ENCODE data around the gene C16orf82.
A peak's percentile ranks its signal among the peaks of the same experiment; 100 is the strongest.

The C16orf82 gene

GRCh38 chr16:27106305-27106704 is 39.6 kb downstream of the C16orf82 start:
- DNase-seq: no peak
- Mint-ChIP-seq H3K4me1 (peaks cover 11 to 13% of the 10 kb centered on the region in 2 donors), H3K9me3 (peaks cover 2 to 4% of the 10 kb centered on the region in 2 donors), H3K4me3 (no peak overlapping the region), H3K36me3 (peaks cover 0 to 3% of the 10 kb centered on the region in 2 donors), H3K27me3 (peaks cover 5 to 6% of the 10 kb centered on the region in 2 donors), H3K27ac (no peak overlapping the region)
- no peak for ATAC-seq (replicated peaks)

GRCh38 chr16:27107185-27107592 is 40.5 kb downstream of the C16orf82 start:
- DNase-seq: no peak
- peaks cover 2 to 4% of the 10 kb centered on the region in 2 donors for H3K9me3 Mint-ChIP-seq
- H3K27ac Mint-ChIP-seq: no peak overlapping the region
- H3K27me3 Mint-ChIP-seq: peaks cover 5 to 6% of the 10 kb centered on the region in 2 donors
- peaks cover 19 to 20% of the 10 kb centered on the region in 2 donors for H3K4me1 Mint-ChIP-seq
- H3K36me3 Mint-ChIP-seq: peaks cover 0 to 3% of the 10 kb centered on the region in 2 donors
- H3K4me3 Mint-ChIP-seq: no peak overlapping the region
- no peak for ATAC-seq (replicated peaks)

- Mint-ChIP-seq H3K9me3 (peaks cover under 1 to 1% of the 10 kb centered on the region in 2 donors), H3K27ac (peak overlapping the region; percentile 81), H3K4me3 (peak overlapping the region in 1 of 2 donors; percentile 60), H3K4me1 (peaks cover 23 to 30% of the 10 kb centered on the region in 2 donors), H3K27me3 (peaks cover 1 to 3% of the 10 kb centered on the region in 2 donors), H3K36me3 (peaks cover 0 to under 1% of the 10 kb centered on the region in 2 donors)
- DNase-seq (no peak), ATAC-seq (replicated peaks) (no peak)
These were observed 41.5 kb downstream of the C16orf82 start for GRCh38 chr16:27108051-27108770.

- H3K9me3 Mint-ChIP-seq: no peaks in the 10 kb centered on the region
- no peaks in the 10 kb centered on the region for H3K36me3 Mint-ChIP-seq
- ATAC-seq (replicated peaks) (no peak), DNase-seq (no peak)
- H3K4me1 Mint-ChIP-seq: peaks cover 30 to 39% of the 10 kb centered on the region in 2 donors
- H3K4me3 Mint-ChIP-seq: peak overlapping the region; percentile 77 to 89
- H3K27ac Mint-ChIP-seq: peak overlapping the region; percentile 48
- H3K27me3 Mint-ChIP-seq: no peaks in the 10 kb centered on the region
These were observed 42.3 kb downstream of the C16orf82 start for GRCh38 chr16:27108826-27109665.

GRCh38 chr16:27109666-27110523 is 43.2 kb downstream of the C16orf82 start:
- ATAC-seq (replicated peaks): peak; percentile 53 to 67
- Mint-ChIP-seq H3K36me3 (no peaks in the 10 kb centered on the region), H3K4me1 (peaks cover 34 to 47% of the 10 kb centered on the region in 2 donors), H3K9me3 (no peaks in the 10 kb centered on the region), H3K27me3 (no peaks in the 10 kb centered on the region), H3K4me3 (peak overlapping the region; percentile 77 to 89), H3K27ac (peak overlapping the region; percentile 48)
- peak; percentile 74 for DNase-seq

GRCh38 chr16:27110524-27110896 is 43.8 kb downstream of the C16orf82 start:
- no peak for ATAC-seq (replicated peaks)
- H3K27me3 Mint-ChIP-seq: no peaks in the 10 kb centered on the region
- DNase-seq: no peak
- no peak overlapping the region for H3K4me3 Mint-ChIP-seq
- H3K27ac Mint-ChIP-seq: no peak overlapping the region
- H3K4me1 Mint-ChIP-seq: peaks cover 38 to 52% of the 10 kb centered on the region in 2 donors
- no peaks in the 10 kb centered on the region for H3K9me3 Mint-ChIP-seq
- peaks cover 0 to 5% of the 10 kb centered on the region in 2 donors for H3K36me3 Mint-ChIP-seq

- Mint-ChIP-seq H3K27ac (peak overlapping the region; percentile 25), H3K27me3 (no peaks in the 10 kb centered on the region), H3K4me1 (peaks cover 38 to 52% of the 10 kb centered on the region in 2 donors), H3K4me3 (no peak overlapping the region), H3K9me3 (peaks cover 0 to 3% of the 10 kb centered on the region in 2 donors), H3K36me3 (peaks cover 0 to 6% of the 10 kb centered on the region in 2 donors)
- DNase-seq (no peak), ATAC-seq (replicated peaks) (no peak)
These were observed 44.8 kb downstream of the C16orf82 start for GRCh38 chr16:27111486-27111885.

- H3K4me3 Mint-ChIP-seq: no peak overlapping the region
- H3K9me3 Mint-ChIP-seq: peaks cover 0 to 3% of the 10 kb centered on the region in 2 donors
- no peak for ATAC-seq (replicated peaks)
- peaks cover 38 to 52% of the 10 kb centered on the region in 2 donors for H3K4me1 Mint-ChIP-seq
- DNase-seq: no peak
- peak overlapping the region; percentile 93 for H3K27ac Mint-ChIP-seq
- no peaks in the 10 kb centered on the region for H3K27me3 Mint-ChIP-seq
- peaks cover 0 to 6% of the 10 kb centered on the region in 2 donors for H3K36me3 Mint-ChIP-seq
These were observed 45.5 kb downstream of the C16orf82 start for GRCh38 chr16:27112093-27112811.

- Mint-ChIP-seq H3K4me3 (peak overlapping the region; percentile 70 to 72), H3K27ac (peak overlapping the region; percentile 93), H3K36me3 (peaks cover 0 to 6% of the 10 kb centered on the region in 2 donors), H3K9me3 (peaks cover 0 to 3% of the 10 kb centered on the region in 2 donors), H3K27me3 (no peaks in the 10 kb centered on the region), H3K4me1 (peaks cover 37 to 54% of the 10 kb centered on the region in 2 donors)
- DNase-seq: peak; percentile 69
- peak; percentile 92 to 93 for ATAC-seq (replicated peaks)
These were observed 46.7 kb downstream of the C16orf82 start for GRCh38 chr16:27113341-27113841.

- peaks cover 0 to 6% of the 10 kb centered on the region in 2 donors for H3K36me3 Mint-ChIP-seq
- peak overlapping the region; percentile 1 to 14 for H3K4me3 Mint-ChIP-seq
- peaks cover 37 to 54% of the 10 kb centered on the region in 2 donors for H3K4me1 Mint-ChIP-seq
- H3K27me3 Mint-ChIP-seq: no peaks in the 10 kb centered on the region
- ATAC-seq (replicated peaks) (no peak), DNase-seq (no peak)
- peak overlapping the region; percentile 93 for H3K27ac Mint-ChIP-seq
- peaks cover 0 to 3% of the 10 kb centered on the region in 2 donors for H3K9me3 Mint-ChIP-seq
These were observed 47.3 kb downstream of the C16orf82 start for GRCh38 chr16:27114006-27114405.

GRCh38 chr16:27118526-27118925 is 51.8 kb downstream of the C16orf82 start:
- peaks cover 17 to 24% of the 10 kb centered on the region in 2 donors for H3K4me1 Mint-ChIP-seq
- H3K27me3 Mint-ChIP-seq: peaks cover 0 to 3% of the 10 kb centered on the region in 2 donors
- H3K4me3 Mint-ChIP-seq: no peak overlapping the region
- H3K36me3 Mint-ChIP-seq: peaks cover 2 to 6% of the 10 kb centered on the region in 2 donors
- no peak for DNase-seq
- peaks cover 9 to 13% of the 10 kb centered on the region in 2 donors for H3K9me3 Mint-ChIP-seq
- ATAC-seq (replicated peaks): no peak
- no peak overlapping the region for H3K27ac Mint-ChIP-seq
